H1 (cell line): Measurements from ENCODE around the gene MICA. TPM values are rescaled to one million over a fixed set of nuclear protein-coding genes. Genes with fewer than 3 reads are reported as not detected.

Source experiments
- CTCF ChIA-PET: fragments of 300-600 bp; sonication (Branson Sonifier 250); formaldehyde crosslinking; loops from one replicate; lab custom pipeline; 2021; ENCODE audit not compliant: partially characterized antibody; lab: Charles Lee
- POLR2A ChIA-PET: fragments of 300-600 bp; sonication (Branson Sonifier 250); formaldehyde crosslinking; loops from one replicate; lab custom pipeline; 2021; ENCODE audit warnings: inconsistent platforms; ENCODE audit not compliant: partially characterized antibody; lab: Charles Lee
- DNase-seq, 2 experiments: peaks; one replicate each; pipeline versions ENCODE4 v3.0.0 to v3.0.0-alpha.2; 2010 to 2022; ENCODE audit warnings: low spot score in 2 of 2, low read depth in 1 of 2, mixed read lengths in 1 of 2
- FAIRE-seq: peaks from 2 replicates; lab custom pipeline; 2011; peaks lifted over from hg19 to GRCh38; lab: Jason Lieb, UNC
- H2AFZ ChIP-seq: 2 replicates; pipeline ENCODE4 v1.8.1; 2012; ENCODE audit warnings: low read length, inconsistent platforms
- H2AK5ac ChIP-seq: 2 replicates; pipeline ENCODE4 v1.6.1; 2013; ENCODE audit warnings: low read depth, low read length
- H2BK120ac ChIP-seq: replicated peaks from 2 replicates; pipeline ENCODE3; 2013; ENCODE audit warnings: low read depth, low read length, inconsistent platforms
- H2BK12ac ChIP-seq: 2 replicates; pipeline ENCODE4 v1.6.1; 2013; ENCODE audit warnings: low read depth, low read length
- H2BK15ac ChIP-seq: 2 replicates; pipeline ENCODE4 v1.6.1; 2013; ENCODE audit warnings: low read length
- H2BK20ac ChIP-seq: 2 replicates; pipeline ENCODE4 v1.6.1; 2013; ENCODE audit warnings: low read length
- H2BK5ac ChIP-seq: 2 replicates; pipeline ENCODE4 v1.6.1; 2013; ENCODE audit warnings: low read depth, low read length
- H3K14ac ChIP-seq: 2 replicates; pipeline ENCODE4 v1.6.1; 2013; ENCODE audit warnings: inconsistent platforms; ENCODE audit not compliant: insufficient read length
- H3K18ac ChIP-seq: 2 replicates; pipeline ENCODE4 v1.6.1; 2013; ENCODE audit warnings: low read length; ENCODE audit errors: extremely low read depth
- H3K23ac ChIP-seq: 2 replicates; pipeline ENCODE4 v1.6.1; 2013; ENCODE audit warnings: inconsistent platforms; ENCODE audit not compliant: insufficient read length
- H3K23me2 ChIP-seq: 2 replicates; pipeline ENCODE4 v1.6.1; 2013; ENCODE audit warnings: low read depth, low read length
- H3K27ac ChIP-seq: 2 replicates; pipeline ENCODE4 v1.6.1; 2011; ENCODE audit warnings: low read depth, low read length, inconsistent platforms
- H3K27me3 ChIP-seq, 4 experiments: replicated peaks in 1 of 4; 1 replicate in 1 of 4; 2 replicates in 3 of 4; pipeline versions ENCODE4 v1.6.1 to v1.8.1; 2011 to 2013; ENCODE audit warnings: low read length in 3 of 4, mild to moderate bottlenecking in 3 of 4, inconsistent platforms in 2 of 4, mixed read lengths in 2 of 4, moderate library complexity in 1 of 4; ENCODE audit not compliant: control insufficient read depth in 3 of 4, insufficient read depth in 3 of 4; ENCODE audit errors: extremely low read depth in 1 of 4
- H3K36me3 ChIP-seq, 4 experiments: 2 replicates each; pipeline versions ENCODE4 v1.6.1 to v1.8.1; 2011 to 2013; ENCODE audit warnings: mild to moderate bottlenecking in 4 of 4, low read length in 3 of 4, moderate library complexity in 2 of 4, control low read depth in 1 of 4, inconsistent platforms in 1 of 4; ENCODE audit not compliant: insufficient read depth in 4 of 4, control insufficient read depth in 2 of 4
- H3K4ac ChIP-seq: replicated peaks from 2 replicates; pipeline ENCODE3; 2013; ENCODE audit warnings: low read length, low read depth, mixed read lengths, inconsistent platforms; ENCODE audit not compliant: insufficient read length
- H3K4me1 ChIP-seq, 4 experiments: replicated peaks in 1 of 4; 1 replicate in 1 of 4; 2 replicates in 3 of 4; pipeline versions ENCODE4 v1.6.1 to v1.8.1; 2011 to 2013; ENCODE audit warnings: low read length in 3 of 4, inconsistent platforms in 2 of 4, mixed read lengths in 1 of 4; ENCODE audit not compliant: insufficient read depth in 4 of 4, control insufficient read depth in 3 of 4
- H3K4me2 ChIP-seq, 2 experiments: 2 replicates each; pipeline versions ENCODE4 v1.6.1 to v1.8.1; 2011 to 2013; ENCODE audit warnings: low read depth in 2 of 2, low read length in 2 of 2, control low read depth in 1 of 2, inconsistent platforms in 1 of 2, mild to moderate bottlenecking in 1 of 2; ENCODE audit not compliant: insufficient read depth in 1 of 2
- H3K4me3 ChIP-seq, 4 experiments: fragments of 200-600, 300-600 bp in 1 of 4; sonication (generic), shearing (Covaris generic), sonication (Bioruptor Twin) in 1 of 4; 2 replicates each; pipeline versions ENCODE4 v1.5.1 to v1.8.1; 2011 to 2016; ENCODE audit warnings: low read length in 4 of 4, low read depth in 3 of 4, control low read depth in 2 of 4, inconsistent platforms in 2 of 4, mild to moderate bottlenecking in 2 of 4, mixed read lengths in 1 of 4, moderate library complexity in 1 of 4; ENCODE audit not compliant: insufficient read depth in 2 of 4; ENCODE audit errors: extremely low read depth in 1 of 4
- H3K56ac ChIP-seq: replicated peaks from 2 replicates; pipeline ENCODE3; 2013; ENCODE audit warnings: low read depth, mild to moderate bottlenecking, mixed read lengths, low read length, inconsistent platforms; ENCODE audit not compliant: insufficient read length
- H3K79me1 ChIP-seq: 2 replicates; pipeline ENCODE4 v1.6.1; 2013; ENCODE audit warnings: low read depth, low read length, control low read depth
- H3K79me2 ChIP-seq, 2 experiments: 2 replicates each; pipeline versions ENCODE4 v1.6.1 to v1.8.1; 2012 to 2013; ENCODE audit warnings: low read length in 2 of 2, mild to moderate bottlenecking in 2 of 2, inconsistent platforms in 1 of 2; ENCODE audit not compliant: insufficient read depth in 2 of 2, control insufficient read depth in 1 of 2
- H3K9ac ChIP-seq, 4 experiments: replicated peaks in 1 of 4; 1 replicate in 1 of 4; 2 replicates in 3 of 4; pipeline versions ENCODE4 v1.6.1 to v1.8.1; 2011 to 2013; ENCODE audit warnings: low read depth in 3 of 4, low read length in 3 of 4, control low read depth in 2 of 4, mild to moderate bottlenecking in 2 of 4, moderate library complexity in 2 of 4, inconsistent platforms in 1 of 4; ENCODE audit errors: extremely low read depth in 1 of 4
- H3K9me3 ChIP-seq, 2 experiments: 2 replicates each; pipeline versions ENCODE4 v1.6.1 to v1.8.1; 2012 to 2013; ENCODE audit warnings: mild to moderate bottlenecking in 2 of 2, moderate library complexity in 2 of 2, control low read depth in 1 of 2, inconsistent platforms in 1 of 2, low read depth in 1 of 2, low read length in 1 of 2, mixed read lengths in 1 of 2; ENCODE audit not compliant: insufficient read depth in 2 of 2
- H4K20me1 ChIP-seq, 2 experiments: replicated peaks in 1 of 2; 2 replicates each; pipeline versions ENCODE3 to v1.8.1; 2011 to 2013; ENCODE audit warnings: inconsistent platforms in 2 of 2, low read length in 2 of 2, mild to moderate bottlenecking in 1 of 2; ENCODE audit not compliant: insufficient read depth in 2 of 2, control insufficient read depth in 1 of 2
- H4K5ac ChIP-seq: 2 replicates; pipeline ENCODE4 v1.6.1; 2013; ENCODE audit warnings: low read length, low read depth, mixed read lengths, inconsistent platforms; ENCODE audit not compliant: insufficient read length
- H4K8ac ChIP-seq: 2 replicates; pipeline ENCODE4 v1.8.0; 2013; ENCODE audit warnings: mild to moderate bottlenecking, moderate library complexity, low read length, inconsistent platforms; ENCODE audit not compliant: insufficient read depth; ENCODE audit errors: extremely low read depth
- H4K91ac ChIP-seq: replicated peaks from 2 replicates; pipeline ENCODE3; 2013; ENCODE audit warnings: low read length, mixed read lengths, inconsistent platforms; ENCODE audit not compliant: insufficient read length
- BCL11A ChIP-seq, 2 experiments: IDR thresholded peaks; one replicate each; pipeline ENCODE4 v1.6.1; 2011; ENCODE audit warnings: low read depth in 2 of 2, low read length in 2 of 2, mild to moderate bottlenecking in 2 of 2
- NANOG ChIP-seq: IDR thresholded peaks from 2 replicates; pipeline ENCODE4 v1.6.1; 2011; ENCODE audit warnings: low read length, low read depth, mild to moderate bottlenecking, inconsistent platforms; ENCODE audit not compliant: insufficient read depth, poor library complexity, severe bottlenecking
- SP1 ChIP-seq: IDR thresholded peaks from 2 replicates; pipeline ENCODE4 v1.6.1; 2011; ENCODE audit warnings: low read depth, low read length
- TCF12 ChIP-seq: IDR thresholded peaks from 2 replicates; pipeline ENCODE4 v1.6.1; 2011; ENCODE audit warnings: low read depth, mild to moderate bottlenecking, low read length
- TEAD4 ChIP-seq: IDR thresholded peaks from 2 replicates; pipeline ENCODE4 v1.6.1; 2012; ENCODE audit warnings: low read depth, low read length, inconsistent platforms, mixed read lengths
- WGBS, 2 experiments: shearing (Covaris generic) in 1 of 2; methylation state at CpG; one replicate each; pipeline versions ENCODE4 v1.1.6 to v1.1.7; 2013 to 2015; ENCODE audit warnings: low lambda C conversion rate in 2 of 2, mixed read lengths in 2 of 2, inconsistent platforms in 1 of 2, low coverage in 1 of 2, missing lambda C conversion rate in 1 of 2; ENCODE audit not compliant: insufficient replicate concordance in 2 of 2, insufficient coverage in 1 of 2, insufficient read length in 1 of 2; ENCODE audit errors: extremely low coverage in 1 of 2, missing lambda C conversion rate in 1 of 2; 5-methylcytosine and 5-hydroxymethylcytosine counted together
- polyA plus RNA-seq, 7 experiments: library from polyadenylated mRNA; depleted of rRNA in 3 of 7; stranded (reverse) in 5 of 7; unstranded in 2 of 7; fragments of >200 nt in 5 of 7; fragments of 200-250 nt in 2 of 7; gene quantifications; 1 replicate in 5 of 7; 2 replicates in 1 of 7; 4 replicates in 1 of 7; pipeline versions ENCODE4 v1.2.1 to v1.2.3, GENCODE V29; 2011 to 2013; ENCODE audit warnings: missing spikeins in 2 of 7, mixed read lengths in 2 of 7
- total RNA-seq: library from RNA; stranded (reverse); fragmentation: NEBNext Ultra II Directional; extraction: Animal tissue kit (Norgen Biotek cat#: 25700); gene quantifications from 2 replicates; pipeline ENCODE4 v1.2.1, GENCODE V29; 2021

Gene MICA
- total and polyA plus RNA-seq, 2 of the 8 experiments (the other 6 are each of a cell fraction or from before 2014, with no cell fraction given), result 12.5 to 16.3 TPM

DNA sequence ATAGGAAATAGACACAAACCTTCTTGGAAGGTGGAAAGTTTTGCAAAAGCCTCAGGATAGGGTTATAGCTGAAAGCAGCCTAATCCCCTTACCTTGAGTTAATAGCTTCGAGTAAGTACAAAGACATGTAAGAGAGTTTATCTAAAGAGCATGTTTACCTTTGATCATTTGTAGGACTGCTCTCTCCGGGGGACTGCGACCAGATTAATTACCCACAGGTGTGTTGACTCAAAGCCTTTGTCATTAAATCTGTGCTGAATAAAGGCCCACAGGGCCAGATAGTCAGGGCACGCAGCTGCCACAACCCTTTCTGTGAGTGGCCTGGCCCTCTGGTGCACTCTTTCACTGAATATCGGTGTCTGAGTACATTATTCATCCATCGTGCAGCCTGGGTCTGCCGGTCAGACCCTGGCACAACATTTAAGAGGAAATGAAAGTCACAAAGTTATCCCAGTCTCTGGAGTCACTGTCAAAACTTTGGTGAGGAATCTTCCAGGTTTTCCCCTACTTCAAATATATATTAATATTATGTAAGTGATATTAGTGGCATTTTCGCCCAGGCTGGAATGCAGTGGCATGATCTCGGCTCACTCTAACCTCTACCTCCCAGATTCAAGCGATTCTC lies 5.4 kb upstream of the MICA start:
- H3K27me3 ChIP-seq, result peaks cover 0 to 10% (median 4%) of the 10 kb centered on the region in 4 experiments; a peak in 3 of 7 replicates
- H4K91ac ChIP-seq, result no peak overlapping the region
- H4K8ac ChIP-seq, result no peak overlapping the region
- no peaks in the 10 kb centered on the region for H3K79me1 ChIP-seq
- FAIRE-seq, result no peak
- peaks cover 2 to 4% (median 3%) of the 10 kb centered on the region in 4 experiments; a peak in 6 of 7 replicates for H3K4me1 ChIP-seq
- H3K14ac ChIP-seq, result no peak overlapping the region
- H3K18ac ChIP-seq, result no peak overlapping the region
- no peaks in the 10 kb centered on the region for H3K36me3 ChIP-seq
- DNase-seq, result no peak
- no peaks in the 10 kb centered on the region; a peak in 1 of 4 replicates for H3K79me2 ChIP-seq
- H3K23ac ChIP-seq, result no peak overlapping the region
- H3K23me2 ChIP-seq, result peaks cover 8% of the 10 kb centered on the region; the same call in 1 of the 2 replicates
- no peak overlapping the region for H3K4me2 ChIP-seq
- H2BK120ac ChIP-seq, result no peak overlapping the region
- TF ChIP-seq TCF12 (peak; percentile 98), NANOG (peak; percentile 18), TEAD4 (no peak), BCL11A (IDR thresholded peaks at IDR 0.05; ENCODE audit: low read depth in 2 of 2, low read length in 2 of 2) (peak in 1 of 2 experiments; percentile 7), SP1 (0 out of 2 replicates have a peak, but pooled peaks have one; percentile 23)
- H3K4ac ChIP-seq, result no peak overlapping the region
- H4K5ac ChIP-seq, result no peak overlapping the region
- no peak overlapping the region for H2BK5ac ChIP-seq
- no peak overlapping the region for H2BK15ac ChIP-seq
- H4K20me1 ChIP-seq, result peaks cover 0 to 1% of the 10 kb centered on the region in 2 experiments
- 80% methylated on average over 10 of the region's 10 CpGs; no CpG with 5 or more reads in 1 of the 2 experiments for WGBS, 2 experiments
- no peak overlapping the region for H2AFZ ChIP-seq
- CTCF ChIA-PET, result interaction anchor here (0.6 to 5.3 kb wide), 15 partner anchors 9 to 282 kb away, joined by 3 to 45 read pairs (median 4); no protein-coding TSS in a partner anchor
- H2BK20ac ChIP-seq, result no peak overlapping the region
- no peak overlapping the region for H3K27ac ChIP-seq
- POLR2A ChIA-PET, result interaction anchor here (1.0 to 2.2 kb wide), 2 partner anchors 44 to 65 kb away, joined by 4 to 5 read pairs; no protein-coding TSS in a partner anchor
- no peak overlapping the region for H3K9ac ChIP-seq
- H2AK5ac ChIP-seq, result no peak overlapping the region
- 0 out of 4 replicates have a peak, but pooled peaks cover 0 to 4% of the 10 kb centered on the region in 2 experiments for H3K9me3 ChIP-seq
- H2BK12ac ChIP-seq, result no peak overlapping the region
- no peak overlapping the region for H3K56ac ChIP-seq
- no peak overlapping the region for H3K4me3 ChIP-seq
